ENCODE results near the gene ARHGEF39.
"Not testable (repeated sequence)": the region's sequence is repeated elsewhere in the genome, so short reads cannot be mapped to it uniquely, and the experiment has no call there.

The ARHGEF39 gene

GRCh38 chr9:35649431-35650340, 15.3 kb downstream of the ARHGEF39 start:
- peak; percentile 49 for DNase-seq

- peak; percentile 92 for DNase-seq
Measured at GRCh38 chr9:35646533-35647265, 18.3 kb downstream of the ARHGEF39 start.

- no peak for DNase-seq
Measured at GRCh38 chr9:35646153-35646532, 18.9 kb downstream of the ARHGEF39 start.

GRCh38 chr9:35645736-35646135, 19.3 kb downstream of the ARHGEF39 start:
- not testable (repeated sequence) for DNase-seq

- no peak for DNase-seq
Measured at GRCh38 chr9:35643046-35643445, 21.9 kb downstream of the ARHGEF39 start.

GRCh38 chr9:35641478-35641877, 23.5 kb downstream of the ARHGEF39 start:
- DNase-seq: not testable (repeated sequence)

- not testable (repeated sequence) for DNase-seq
Measured at GRCh38 chr9:35640431-35640830, 24.6 kb downstream of the ARHGEF39 start.

- DNase-seq: no peak
Measured at GRCh38 chr9:35639631-35640030, 25.4 kb downstream of the ARHGEF39 start.

GRCh38 chr9:35639225-35639624, 25.8 kb downstream of the ARHGEF39 start:
- DNase-seq: not testable (repeated sequence)

- peak; percentile 57 for DNase-seq
Measured at GRCh38 chr9:35638751-35639150, 26.2 kb downstream of the ARHGEF39 start.

- not testable (repeated sequence) for DNase-seq
Measured at GRCh38 chr9:35637427-35637955, 27.5 kb downstream of the ARHGEF39 start.

- DNase-seq: not testable (repeated sequence)
Measured at GRCh38 chr9:35636877-35637246, 28.1 kb downstream of the ARHGEF39 start.

- DNase-seq: no peak
Measured at GRCh38 chr9:35636135-35636876, 28.7 kb downstream of the ARHGEF39 start.

GRCh38 chr9:35635730-35636129, 29.3 kb downstream of the ARHGEF39 start:
- no peak for DNase-seq

GRCh38 chr9:35629597-35629996, 35.4 kb downstream of the ARHGEF39 start:
- DNase-seq: no peak

GRCh38 chr9:35628389-35628991, 36.5 kb downstream of the ARHGEF39 start:
- DNase-seq: no peak

GRCh38 chr9:35627575-35627974, 37.4 kb downstream of the ARHGEF39 start:
- no peak for DNase-seq

- no peak for DNase-seq
Measured at GRCh38 chr9:35619800-35620158, 45.2 kb downstream of the ARHGEF39 start.

GRCh38 chr9:35618854-35619799, 45.9 kb downstream of the ARHGEF39 start:
- DNase-seq: peak; percentile 62

GRCh38 chr9:35618325-35618727, 46.7 kb downstream of the ARHGEF39 start, which contains the start of gene CD72:
TSS of gene CD72 (minus strand) at chr9:35618413. CDS start at chr9:35618303, 110 bp downstream.
- no peak for DNase-seq

- DNase-seq: no peak
Measured at GRCh38 chr9:35617548-35617947, 47.4 kb downstream of the ARHGEF39 start.
